ENCODE results near the gene SCD. TPM values are rescaled to one million over a fixed set of nuclear protein-coding genes. Genes with fewer than 3 reads are reported as not detected.

Gene SCD
- total RNA-seq, 1 donor from 2014 or later = 81.4 TPM

DNA sequence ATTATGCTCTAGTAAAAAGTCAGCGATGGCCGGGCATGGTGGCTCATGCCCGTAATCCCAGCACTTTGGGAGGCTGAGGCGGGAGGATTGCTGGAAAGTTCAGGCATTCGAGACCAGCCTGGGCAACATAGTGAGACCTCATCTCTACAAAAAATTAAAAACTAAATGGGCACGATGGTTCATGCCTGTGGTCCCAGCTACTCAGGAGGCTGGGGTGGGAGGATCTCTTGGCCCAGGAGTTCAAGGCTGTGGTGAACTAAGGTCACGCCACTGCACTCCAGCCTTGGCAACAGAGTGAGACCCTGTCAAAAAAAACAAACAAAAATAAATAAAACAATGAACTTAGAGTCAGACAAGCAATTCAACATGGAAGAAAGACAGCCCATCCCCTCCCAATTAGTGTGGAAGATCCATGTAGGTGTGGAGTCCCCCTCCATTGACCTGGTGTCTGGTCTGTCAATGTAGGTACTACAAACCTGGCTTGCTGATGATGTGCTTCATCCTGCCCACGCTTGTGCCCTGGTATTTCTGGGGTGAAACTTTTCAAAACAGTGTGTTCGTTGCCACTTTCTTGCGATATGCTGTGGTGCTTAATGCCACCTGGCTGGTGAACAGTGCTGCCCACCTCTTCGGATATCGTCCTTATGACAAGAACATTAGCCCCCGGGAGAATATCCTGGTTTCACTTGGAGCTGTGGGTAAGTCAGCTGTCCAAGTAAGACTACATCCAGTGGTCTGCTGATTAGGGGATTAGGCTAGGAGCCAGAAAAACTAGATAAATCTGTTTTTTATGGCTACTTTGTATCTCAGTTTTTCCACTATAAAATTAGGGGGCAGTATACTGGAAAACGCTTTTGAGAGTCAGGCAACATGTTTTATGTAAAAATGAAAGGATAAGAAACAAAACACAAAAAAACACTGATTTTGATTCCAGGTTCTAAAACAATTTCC lies 9.3 kb downstream of the SCD start:
- Mint-ChIP-seq H3K4me1 (ENCODE audit: unreplicated experiment) (peaks cover 28% of the 10 kb centered on the region), H3K27ac (ENCODE audit: unreplicated experiment) (no peak overlapping the region), H3K36me3 (ENCODE audit: unreplicated experiment) (peaks cover 70% of the 10 kb centered on the region), H3K4me3 (ENCODE audit: unreplicated experiment) (no peak overlapping the region), H3K9me3 (ENCODE audit: unreplicated experiment) (no peaks in the 10 kb centered on the region), H3K27me3 (ENCODE audit: unreplicated experiment) (no peaks in the 10 kb centered on the region)
- DNase-seq (ENCODE audit: extremely low spot score, unreplicated experiment) = no peak
- TF ChIP-seq, protein P1, sequence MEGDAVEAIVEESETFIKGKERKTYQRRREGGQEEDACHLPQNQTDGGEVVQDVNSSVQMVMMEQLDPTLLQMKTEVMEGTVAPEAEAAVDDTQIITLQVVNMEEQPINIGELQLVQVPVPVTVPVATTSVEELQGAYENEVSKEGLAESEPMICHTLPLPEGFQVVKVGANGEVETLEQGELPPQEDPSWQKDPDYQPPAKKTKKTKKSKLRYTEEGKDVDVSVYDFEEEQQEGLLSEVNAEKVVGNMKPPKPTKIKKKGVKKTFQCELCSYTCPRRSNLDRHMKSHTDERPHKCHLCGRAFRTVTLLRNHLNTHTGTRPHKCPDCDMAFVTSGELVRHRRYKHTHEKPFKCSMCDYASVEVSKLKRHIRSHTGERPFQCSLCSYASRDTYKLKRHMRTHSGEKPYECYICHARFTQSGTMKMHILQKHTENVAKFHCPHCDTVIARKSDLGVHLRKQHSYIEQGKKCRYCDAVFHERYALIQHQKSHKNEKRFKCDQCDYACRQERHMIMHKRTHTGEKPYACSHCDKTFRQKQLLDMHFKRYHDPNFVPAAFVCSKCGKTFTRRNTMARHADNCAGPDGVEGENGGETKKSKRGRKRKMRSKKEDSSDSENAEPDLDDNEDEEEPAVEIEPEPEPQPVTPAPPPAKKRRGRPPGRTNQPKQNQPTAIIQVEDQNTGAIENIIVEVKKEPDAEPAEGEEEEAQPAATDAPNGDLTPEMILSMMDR (IDR thresholded peaks at IDR 0.05) = no peak

DNA sequence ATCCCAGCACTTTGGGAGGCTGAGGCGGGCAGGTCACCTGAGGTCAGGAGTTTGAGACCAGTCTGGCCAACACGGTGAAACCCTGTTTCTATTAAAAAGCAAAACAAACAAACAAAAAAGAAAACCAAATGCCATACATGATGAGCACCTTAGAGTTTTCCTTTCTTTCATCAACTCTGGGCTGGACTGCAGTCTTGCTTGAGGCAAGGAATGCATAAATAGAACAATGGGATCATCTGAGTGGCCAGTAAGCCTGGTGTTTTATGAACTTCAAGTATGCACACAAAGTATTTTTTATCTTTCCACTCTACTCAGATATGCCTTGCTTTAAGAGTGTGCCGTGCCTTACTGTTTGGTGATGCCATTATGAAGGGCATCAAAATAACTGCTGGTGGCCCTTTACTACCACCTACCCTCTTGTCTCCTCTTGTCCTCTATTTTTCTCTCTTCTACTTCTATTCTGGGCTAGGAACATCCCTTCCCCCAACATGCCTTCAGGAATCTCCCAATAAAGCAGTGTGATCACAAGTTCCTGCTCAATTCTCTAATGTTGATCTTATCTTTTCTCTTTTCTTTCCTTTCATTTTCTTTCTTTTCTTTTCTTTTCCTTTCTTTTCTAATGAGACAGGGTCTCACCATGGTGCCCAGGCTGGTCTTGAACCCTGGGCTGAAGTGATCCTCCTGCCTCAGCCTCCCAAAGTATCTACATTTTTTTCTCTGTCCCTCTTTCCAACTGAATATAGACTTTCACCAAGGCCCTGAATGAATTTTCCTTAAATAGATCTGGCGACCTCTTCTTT lies 10.2 kb downstream of the SCD start:
- H3K36me3 Mint-ChIP-seq (ENCODE audit: unreplicated experiment) = peaks cover 73% of the 10 kb centered on the region
- H3K4me1 Mint-ChIP-seq (ENCODE audit: unreplicated experiment) = peaks cover 26% of the 10 kb centered on the region
- TF ChIP-seq, protein P1 (IDR thresholded peaks at IDR 0.05) = no peak
- peak overlapping the region; percentile 46 for H3K27ac Mint-ChIP-seq (ENCODE audit: unreplicated experiment)
- H3K27me3 Mint-ChIP-seq (ENCODE audit: unreplicated experiment) = no peaks in the 10 kb centered on the region
- DNase-seq (ENCODE audit: extremely low spot score, unreplicated experiment) = no peak
- H3K9me3 Mint-ChIP-seq (ENCODE audit: unreplicated experiment) = no peaks in the 10 kb centered on the region
- no peak overlapping the region for H3K4me3 Mint-ChIP-seq (ENCODE audit: unreplicated experiment)

DNA sequence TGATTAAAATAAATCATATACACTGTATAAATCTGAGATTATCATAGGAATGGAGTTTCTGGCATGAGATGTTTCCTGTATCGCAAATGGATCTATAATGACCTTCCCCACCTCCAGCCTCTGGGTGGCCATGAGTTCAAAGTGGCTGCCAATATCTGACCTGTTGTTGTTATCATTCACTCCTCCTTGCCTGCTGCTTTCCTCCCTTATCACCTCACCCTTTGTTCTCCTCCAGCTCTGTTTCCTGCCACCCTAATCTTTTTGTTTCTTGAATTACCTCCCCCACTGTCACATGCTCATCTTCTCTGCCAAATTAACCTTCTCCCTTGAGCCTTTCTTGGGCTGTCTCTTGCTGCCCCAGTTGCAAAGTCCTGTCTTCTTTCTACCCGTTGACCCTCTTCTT lies 12.0 kb downstream of the SCD start:
- Mint-ChIP-seq H3K4me1 (ENCODE audit: unreplicated experiment) (peaks cover 35% of the 10 kb centered on the region), H3K4me3 (ENCODE audit: unreplicated experiment) (no peak overlapping the region), H3K27me3 (ENCODE audit: unreplicated experiment) (no peaks in the 10 kb centered on the region), H3K27ac (ENCODE audit: unreplicated experiment) (peak overlapping the region; percentile 75), H3K36me3 (ENCODE audit: unreplicated experiment) (peaks cover 66% of the 10 kb centered on the region), H3K9me3 (ENCODE audit: unreplicated experiment) (no peaks in the 10 kb centered on the region)
- no peak for DNase-seq (ENCODE audit: extremely low spot score, unreplicated experiment)
- TF ChIP-seq, protein P1 (IDR thresholded peaks at IDR 0.05) = no peak

GRCh38 chr10:100359529-100360150 lies 12.6 kb downstream of the SCD start:
- peaks cover 41% of the 10 kb centered on the region for H3K4me1 Mint-ChIP-seq (ENCODE audit: unreplicated experiment)
- peak overlapping the region; percentile 75 for H3K27ac Mint-ChIP-seq (ENCODE audit: unreplicated experiment)
- no peak overlapping the region for H3K4me3 Mint-ChIP-seq (ENCODE audit: unreplicated experiment)
- DNase-seq (ENCODE audit: extremely low spot score, unreplicated experiment) = no peak
- TF ChIP-seq, protein P1 (IDR thresholded peaks at IDR 0.05) = no peak
- H3K9me3 Mint-ChIP-seq (ENCODE audit: unreplicated experiment) = no peaks in the 10 kb centered on the region
- H3K36me3 Mint-ChIP-seq (ENCODE audit: unreplicated experiment) = peaks cover 60% of the 10 kb centered on the region
- H3K27me3 Mint-ChIP-seq (ENCODE audit: unreplicated experiment) = no peaks in the 10 kb centered on the region

Measured in osteocyte (in vitro differentiated cells).